Ramos (cell line): ENCODE results near the gene MFN2.
"Not testable (repeated sequence)": the region's sequence is repeated elsewhere in the genome, so short reads cannot be mapped to it uniquely, and the experiment has no call there.

Experiments
- in situ Hi-C: fragments of 300-500 bp; cut with MboI; formaldehyde crosslinking; loops from one replicate; pipeline ENCODE4 v1.14.3; 2022; ENCODE audit warnings: low sequenced_read_pairs; ENCODE audit not compliant: unreplicated experiment

The MFN2 gene

DNA sequence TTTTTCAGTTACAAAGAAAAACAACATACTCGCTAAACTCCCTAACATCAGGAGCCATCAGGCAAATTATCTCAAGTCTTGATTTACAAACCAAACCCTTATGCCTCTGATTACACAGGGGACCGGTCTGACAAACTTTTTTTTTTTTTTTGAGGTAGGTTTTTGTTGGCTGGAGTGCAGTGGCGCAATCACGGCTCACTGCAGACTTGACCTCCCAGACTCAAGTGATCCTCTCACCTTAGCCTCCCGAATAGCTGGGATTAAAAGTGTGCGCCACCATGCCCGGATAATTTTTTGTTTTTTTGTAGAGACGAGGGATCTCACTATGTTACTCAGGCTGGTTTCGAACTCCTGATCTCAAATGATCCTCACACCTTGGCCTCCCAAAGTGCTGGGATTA is 35.3 kb downstream of the MFN2 start:
- in situ Hi-C loops, result no loop called here

DNA sequence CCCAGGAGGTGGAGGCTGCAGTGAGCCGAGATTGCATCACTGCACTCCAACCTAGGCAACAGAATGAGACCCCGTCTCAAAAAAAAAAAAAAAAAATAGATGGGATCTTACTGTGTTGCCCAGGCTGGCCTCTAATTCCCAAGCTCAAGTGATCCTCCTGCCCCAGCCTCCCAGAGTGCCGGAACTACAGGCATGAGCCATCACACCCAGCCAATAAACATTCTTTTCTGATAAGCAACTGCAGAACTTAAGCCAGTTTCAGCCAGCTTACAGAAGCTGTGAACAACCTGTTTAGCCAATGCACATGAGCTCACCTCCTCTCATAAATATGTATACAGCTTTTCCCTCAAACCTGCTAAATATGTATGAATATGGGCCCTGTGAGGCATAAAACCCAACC is 35.9 kb downstream of the MFN2 start:
- in situ Hi-C loops, result no loop called here

DNA sequence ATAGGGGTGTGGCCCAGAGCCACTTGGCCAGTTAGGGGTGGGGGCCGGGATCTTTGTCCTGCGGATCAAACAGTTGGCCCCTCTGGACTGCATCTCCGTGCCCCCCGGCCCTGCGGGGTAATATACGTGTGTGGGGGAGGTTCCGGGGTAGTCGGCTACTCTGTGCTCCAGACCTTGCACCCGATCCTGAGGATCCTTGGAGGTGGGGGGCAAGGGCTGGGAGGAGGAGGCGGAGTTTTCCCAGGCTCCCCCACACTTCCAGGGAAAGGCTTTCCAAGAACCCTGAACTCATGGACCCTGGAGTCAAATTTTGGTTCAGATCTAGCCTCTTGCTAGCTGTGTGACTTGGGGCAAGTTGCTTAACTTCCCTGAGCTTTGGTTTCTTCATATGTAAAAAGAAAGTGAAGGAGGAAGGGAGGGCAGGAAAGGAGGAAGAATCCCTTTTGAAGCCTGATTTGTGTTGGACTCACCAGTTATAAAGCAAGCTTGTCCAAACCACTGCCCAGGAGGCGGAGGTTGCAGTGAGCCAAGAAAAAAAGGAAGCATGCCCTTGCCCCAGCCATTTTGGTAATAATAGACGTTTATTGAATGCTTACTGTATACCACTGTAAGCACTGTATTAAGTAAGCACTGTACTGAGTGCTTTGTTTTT is 39.7 kb downstream of the MFN2 start:
- in situ Hi-C loops, result no loop called here

DNA sequence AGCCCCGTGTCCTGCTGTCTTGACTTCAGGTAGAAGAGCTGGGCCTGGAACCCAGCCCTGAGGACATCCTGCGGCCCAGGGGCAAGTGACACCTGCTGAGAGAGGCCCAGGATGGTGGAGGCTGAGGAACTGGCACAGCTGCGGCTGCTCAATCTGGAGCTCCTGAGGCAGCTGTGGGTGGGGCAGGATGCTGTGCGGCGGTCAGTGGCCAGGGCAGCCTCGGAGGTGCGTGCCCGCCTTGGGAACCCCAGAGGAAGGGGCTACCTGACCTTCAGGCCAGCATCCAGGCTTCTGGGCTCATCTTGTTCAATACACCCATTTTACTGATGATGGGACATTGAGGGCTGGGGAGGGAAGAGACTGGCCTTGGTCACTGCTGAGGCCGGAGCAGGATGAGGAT is 41.4 kb downstream of the MFN2 start:
- in situ Hi-C loops, result no loop called here

DNA sequence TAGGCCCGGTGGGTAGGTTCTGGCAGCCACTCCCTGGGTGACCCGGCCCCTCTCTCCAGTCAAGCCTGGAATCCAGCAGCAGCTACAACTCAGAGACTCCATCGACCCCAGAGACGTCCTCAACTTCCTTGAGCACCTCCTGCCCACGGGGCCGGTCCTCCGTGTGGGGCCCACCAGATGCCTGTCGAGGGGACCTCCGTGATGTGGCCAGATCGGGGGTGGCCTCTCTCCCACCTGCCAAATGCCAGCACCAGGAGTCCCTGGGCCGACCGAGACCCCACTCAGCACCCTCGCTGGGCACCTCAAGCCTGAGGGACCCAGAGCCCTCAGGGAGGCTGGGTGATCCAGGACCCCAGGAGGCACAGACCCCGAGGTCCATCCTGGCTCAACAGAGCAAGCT is 41.8 kb downstream of the MFN2 start:
- in situ Hi-C loops, result no loop called here

DNA sequence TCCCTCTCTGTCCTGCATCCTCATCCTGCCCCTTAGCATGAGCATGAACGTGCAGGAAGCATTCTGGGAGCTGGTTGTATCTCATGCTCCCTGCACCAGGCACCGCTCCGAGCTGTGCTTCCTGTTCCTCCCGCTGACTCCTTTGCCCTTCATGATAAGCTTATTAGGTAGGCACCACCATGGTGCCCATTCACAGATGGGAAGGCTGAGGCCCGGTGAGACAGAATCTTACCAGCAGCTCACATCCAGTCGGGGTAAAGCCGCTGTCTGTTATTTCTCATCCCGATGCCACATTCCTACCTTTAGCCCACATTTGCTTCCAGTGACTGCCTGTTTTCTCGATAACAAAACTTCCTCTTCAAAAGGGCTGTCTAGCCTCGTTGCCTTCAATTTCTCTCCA is 46.3 kb downstream of the MFN2 start:
- in situ Hi-C loops, result no loop called here

DNA sequence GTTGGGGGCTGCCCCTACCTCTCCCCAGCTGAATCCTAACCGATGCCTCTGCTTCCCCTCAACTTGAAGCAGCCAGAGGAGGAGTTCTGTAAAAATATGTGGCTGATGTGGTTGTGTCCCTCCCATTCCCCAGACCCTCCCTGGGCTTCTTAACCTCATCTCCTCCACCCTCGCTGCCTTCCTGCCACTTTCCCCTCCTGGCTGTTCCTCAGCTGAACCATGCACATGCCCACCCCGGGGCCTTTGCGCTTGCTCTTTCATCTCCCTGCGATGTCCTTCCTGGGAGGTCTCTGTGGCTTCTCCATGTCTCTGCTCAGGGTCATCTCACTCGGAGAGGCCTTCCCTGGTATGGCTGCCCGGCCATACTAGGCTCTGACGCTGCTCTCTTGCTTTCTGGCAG is 48.0 kb downstream of the MFN2 start:
- in situ Hi-C loops, result no loop called here

DNA sequence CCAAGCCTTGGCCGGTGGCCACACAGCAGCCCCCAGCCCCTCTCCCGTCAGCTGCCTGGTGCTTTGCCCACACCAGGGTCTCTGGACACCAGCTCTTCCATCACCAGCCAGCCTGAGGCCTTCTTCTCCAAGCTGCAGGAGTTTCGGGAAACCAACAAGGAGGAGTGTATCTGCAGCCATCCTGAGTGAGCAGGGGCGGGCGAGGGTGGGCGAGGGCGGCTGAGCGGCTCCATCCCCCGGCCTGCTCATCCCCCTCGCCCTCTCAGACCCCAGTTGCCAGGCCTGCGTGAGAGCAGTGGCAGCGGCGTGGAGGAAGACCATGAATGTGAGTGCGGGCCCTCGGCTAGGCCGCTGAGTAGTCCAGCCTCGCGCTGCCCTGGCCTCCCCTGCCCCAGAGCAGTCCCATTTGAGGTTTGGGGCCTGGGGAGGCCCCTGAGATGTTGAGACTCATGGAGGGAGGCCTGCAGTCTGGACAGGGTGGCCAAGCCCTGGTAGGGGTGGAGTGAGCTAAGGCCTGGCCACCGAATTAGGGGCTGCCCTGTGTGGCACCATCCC is 48.8 kb downstream of the MFN2 start:
- in situ Hi-C loops, result no loop called here

DNA sequence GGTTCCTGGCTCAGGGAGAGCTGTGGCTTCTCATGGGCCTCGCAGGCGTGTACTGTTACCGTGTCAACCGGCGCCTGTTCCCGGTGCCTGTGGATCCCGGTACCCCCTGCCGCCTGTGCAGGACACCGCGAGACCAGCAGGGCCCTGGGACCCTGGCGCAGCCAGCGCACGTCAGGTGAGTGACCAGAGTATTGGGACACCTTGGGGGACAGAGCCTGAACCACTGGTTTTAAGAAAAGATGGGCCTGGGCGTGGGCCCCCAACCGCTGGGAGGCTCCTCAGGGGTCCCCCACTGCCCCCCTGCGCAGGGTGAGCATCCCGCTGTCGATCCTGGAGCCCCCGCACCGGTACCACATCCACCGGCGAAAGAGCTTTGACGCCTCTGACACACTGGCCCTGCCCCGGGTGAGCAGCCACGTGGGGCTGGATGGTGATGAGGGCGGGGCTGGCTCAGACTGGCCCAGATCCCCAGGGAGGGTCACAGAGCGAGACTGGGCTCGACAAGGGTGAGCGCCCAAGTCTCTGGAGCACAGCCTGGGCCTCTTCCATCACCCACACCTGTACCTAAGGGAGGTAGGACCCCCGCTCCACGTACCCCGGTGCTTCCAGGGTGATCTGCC is 49.6 kb downstream of the MFN2 start:
- in situ Hi-C loops, result no loop called here

DNA sequence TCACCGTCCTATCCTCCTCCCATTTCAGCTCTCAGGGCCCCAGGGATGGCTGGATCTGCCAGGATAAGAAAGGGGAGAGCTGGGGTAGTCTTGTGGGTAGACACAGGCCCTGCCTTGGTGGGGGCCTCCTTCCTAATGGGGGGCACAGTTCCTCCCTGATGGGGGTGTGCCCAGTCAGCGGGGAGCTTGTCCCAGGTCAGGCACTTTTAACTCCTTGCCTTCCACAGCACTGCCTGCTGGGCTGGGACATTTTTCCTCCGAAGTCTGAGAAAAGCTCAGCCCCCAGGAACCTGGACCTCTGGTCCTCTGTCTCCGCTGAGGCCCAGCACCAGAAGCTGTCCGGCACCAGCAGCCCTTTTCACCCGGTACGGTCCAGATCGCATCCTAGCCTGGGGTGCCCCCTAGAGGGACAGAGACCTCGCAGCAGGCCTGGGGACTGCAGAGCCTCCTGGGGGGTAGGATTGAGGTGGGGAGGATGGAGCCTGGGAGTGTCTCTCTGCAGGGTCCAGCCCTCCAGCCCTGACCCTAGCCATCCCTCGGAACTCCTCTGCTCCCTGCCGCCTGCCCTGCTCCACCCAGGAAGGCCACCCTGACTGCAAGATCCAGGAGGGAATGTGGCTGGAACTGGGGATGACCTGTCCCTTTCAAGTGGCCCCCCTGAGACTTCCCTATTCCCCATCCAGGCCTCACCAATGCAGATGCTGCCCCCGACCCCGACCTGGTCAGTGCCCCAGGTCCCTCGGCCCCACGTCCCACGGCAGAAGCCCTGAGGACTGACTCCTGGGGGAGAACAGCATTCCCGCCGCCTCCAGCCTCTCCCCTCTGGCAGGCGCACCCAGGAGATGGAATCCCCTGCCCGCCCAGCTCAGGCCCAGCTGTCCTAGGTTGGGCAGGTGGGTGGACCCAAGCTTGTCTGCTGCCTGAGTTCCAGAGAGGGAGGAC is 51.1 kb downstream of the MFN2 start:
- in situ Hi-C loops, result no loop called here

DNA sequence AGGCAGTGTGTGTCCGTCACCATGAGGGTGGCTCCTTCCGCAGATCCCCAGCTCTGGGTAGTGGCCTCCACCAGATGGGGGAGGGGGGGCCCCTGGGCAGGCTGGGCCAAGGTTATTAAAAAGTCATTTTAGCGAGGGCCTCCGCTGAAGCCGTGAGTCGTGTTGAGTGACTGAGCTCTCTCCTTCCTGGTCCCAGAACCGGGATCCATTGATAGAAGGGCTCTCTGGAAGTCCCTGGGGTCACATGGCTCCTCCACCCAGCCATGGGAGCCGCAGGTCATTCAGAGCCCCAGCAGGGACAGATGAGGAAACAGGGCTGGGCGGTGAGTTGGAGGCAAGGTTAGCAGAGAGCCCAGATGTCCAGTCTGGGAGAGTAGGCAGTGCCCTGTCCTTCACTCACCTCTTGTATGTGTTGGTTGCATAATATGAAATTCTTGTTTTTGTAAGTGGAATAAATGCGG is 51.9 kb downstream of the MFN2 start:
- in situ Hi-C loops, result no loop called here

DNA sequence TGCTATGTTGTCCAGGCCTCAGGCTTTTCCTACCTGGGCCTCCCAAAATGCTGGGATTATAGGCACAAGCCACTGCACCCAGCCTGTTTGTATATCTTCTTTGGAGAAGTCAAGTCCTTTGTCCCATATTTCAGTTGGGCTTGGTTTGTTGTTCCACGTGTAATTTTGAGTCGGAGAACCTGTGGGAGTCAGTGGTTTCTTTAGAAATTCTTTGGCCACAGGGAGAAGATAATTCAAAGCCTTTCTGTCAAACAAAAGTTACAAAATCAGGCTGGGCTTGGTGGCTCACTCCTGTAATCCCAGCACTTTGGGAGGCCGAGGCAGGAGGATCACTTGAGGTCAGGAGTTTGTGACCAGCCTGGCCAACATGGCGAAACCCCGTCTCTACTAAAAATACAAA is 53.2 kb downstream of the MFN2 start:
- in situ Hi-C loops, result not testable (repeated sequence)

DNA sequence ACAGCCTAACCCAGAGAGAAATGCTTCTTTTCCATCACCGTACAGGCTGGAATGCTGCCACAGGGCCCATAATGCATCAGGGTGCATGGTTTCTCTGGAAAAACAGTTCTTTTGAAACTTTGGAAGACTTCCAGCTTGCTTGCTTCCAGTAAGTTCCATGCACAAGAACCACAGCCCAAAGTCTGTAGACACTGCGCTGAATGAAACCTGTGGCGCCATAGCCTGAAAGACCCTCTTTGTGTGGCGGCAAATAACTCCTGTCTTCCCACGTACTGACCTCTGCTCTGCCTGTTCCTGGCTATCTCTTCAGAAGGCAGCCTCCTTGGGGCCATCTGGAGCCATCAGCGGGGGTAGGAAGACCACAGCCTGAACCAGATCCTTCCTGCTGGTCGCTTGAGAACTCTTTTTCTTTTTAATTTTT is 54.1 kb downstream of the MFN2 start:
- in situ Hi-C loops, result no loop called here

DNA sequence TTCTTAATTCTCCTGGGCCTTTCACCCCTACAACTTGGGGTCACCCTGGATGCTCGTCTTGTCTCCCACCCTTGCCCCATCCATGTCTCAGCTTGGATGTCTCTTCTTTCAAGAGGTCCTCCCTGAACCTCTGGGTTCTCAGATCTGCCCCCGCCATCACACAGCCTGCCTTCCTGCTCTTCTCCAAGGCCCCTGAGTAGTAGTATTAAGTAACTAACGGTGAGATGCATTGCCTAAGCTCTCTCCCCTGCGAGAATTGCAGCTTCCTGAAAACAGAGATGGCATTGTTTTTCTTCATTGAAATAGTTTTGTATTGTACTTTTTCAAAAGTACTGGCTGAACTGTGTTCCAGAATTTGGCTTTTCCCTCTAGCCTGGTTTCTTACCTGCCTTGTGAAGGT is 55.1 kb downstream of the MFN2 start:
- in situ Hi-C loops, result no loop called here

DNA sequence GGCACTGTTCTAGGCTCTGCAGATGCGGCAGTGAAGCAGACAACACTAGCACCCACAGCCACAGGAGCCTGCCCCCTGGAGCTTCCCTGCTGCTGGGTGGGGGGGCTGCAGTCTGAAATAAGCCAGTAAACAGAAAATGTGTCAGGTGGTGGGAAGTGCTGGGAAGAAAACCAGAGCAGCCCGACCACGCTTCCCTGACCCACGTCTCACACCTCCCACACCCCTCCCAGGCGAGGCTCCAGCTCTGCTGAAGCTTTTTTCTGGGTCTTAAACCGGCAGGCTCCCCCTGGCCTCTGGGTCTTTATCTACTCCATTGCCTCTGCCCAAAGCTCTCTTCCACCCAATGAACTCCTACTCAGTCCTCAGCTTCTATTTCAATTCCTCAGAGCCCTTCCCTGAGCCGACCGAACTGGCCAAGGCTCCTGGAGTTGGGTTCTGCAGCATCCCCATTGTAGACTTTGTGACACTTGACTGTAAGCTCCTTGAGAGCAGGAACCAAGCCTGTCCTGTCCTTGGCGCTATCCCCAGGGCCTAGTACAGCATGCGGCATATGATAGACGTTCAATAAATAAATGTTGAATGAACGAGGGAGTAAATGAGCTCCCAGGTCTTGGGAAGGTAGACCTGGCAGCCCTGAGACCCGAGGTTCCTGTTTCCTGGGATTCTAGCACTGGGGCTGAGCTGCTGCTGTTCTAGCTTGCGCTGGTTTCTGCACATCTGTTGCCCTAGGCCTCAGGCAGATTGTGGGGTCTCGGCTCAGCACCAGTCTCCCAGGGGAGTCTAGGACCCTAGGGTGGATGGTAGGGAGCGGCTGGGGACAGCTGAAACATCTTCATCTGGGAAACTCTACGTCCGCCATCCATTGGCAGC is 57.5 kb downstream of the MFN2 start:
- in situ Hi-C loops, result no loop called here

DNA sequence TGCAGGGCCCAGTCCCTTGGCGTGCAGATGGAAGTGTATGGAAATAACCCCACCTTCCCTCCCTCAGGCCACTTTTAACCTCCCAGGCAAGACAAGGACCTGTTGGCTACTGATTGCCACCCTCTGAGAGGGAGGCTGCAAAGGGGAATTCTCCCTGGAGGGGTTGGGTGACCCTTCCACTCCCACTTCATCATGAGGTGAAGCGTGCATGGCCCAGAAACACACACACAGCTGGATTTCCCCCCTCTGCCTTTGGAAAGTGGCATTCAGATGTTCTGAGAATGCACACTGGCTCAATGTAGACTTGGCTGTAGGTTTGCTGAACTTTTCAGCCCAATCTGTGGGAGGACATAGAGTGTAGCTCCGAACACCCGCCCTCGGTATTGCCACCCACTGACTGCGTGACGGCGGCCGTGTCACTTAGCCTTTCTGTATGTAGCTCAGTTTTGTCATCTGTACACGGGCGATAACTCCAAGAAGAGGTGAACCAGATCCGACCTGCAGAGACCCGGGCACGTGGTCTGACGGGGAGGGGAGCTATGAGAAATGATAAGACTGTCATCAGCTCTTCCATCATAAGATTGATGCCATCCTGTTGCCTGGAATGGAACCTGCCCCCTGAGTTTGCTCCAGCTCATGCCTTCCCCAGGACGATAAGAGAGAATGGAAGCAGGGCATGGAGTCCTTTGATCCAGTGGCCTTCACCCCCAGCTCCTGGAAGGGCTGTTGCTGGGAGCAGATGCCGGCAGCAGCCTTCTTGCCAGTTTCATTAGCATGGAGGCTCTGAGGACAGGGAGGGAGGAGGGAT is 58.3 kb downstream of the MFN2 start:
- in situ Hi-C loops, result no loop called here

DNA sequence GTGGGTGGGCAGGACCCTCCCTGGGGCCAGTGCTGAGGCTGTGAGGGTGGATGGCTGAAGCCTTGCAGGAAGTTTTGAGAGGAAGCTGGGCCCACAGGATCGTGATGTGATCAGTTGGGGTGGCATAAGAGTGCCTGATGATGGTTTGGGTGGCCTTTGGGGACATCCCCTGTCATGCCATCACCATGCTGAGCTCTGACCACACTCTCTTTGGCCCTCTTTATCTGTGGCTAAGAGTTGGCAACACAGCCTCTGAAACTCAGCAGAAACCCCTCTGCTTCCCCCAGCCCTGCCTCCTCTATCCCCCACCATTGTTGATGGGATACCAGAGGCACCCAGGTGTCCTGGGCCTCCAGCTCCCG is 58.9 kb downstream of the MFN2 start:
- in situ Hi-C loops, result no loop called here

DNA sequence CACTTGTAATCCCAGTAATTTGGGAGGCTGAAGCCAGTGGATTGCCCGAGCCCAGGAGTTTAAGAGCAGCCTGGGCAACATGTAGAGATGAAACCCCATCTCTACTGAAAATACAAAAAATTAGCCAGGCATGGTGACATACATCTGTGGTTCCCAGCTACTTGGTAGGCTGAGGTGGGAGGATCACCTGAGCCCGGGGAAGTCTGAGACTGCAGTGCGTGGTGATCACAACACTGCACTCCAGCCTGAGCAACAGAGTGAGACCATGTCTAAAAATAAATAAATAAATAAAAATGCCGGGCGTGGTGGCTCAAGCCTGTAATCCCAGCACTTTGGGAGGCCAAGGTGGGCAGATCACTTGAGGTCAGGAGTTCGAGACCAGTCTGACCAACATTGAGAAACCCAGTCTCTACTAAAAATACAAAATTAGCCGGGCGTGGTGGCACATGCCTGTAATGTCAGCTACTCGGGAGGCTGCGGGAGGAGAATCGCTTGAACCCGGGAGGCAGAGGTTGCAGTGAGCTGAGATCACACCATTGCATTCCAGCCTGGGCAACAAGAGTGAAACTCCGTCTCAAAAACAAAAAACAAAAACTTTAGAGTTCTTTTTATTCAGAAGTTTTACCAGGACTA is 59.7 kb downstream of the MFN2 start:
- in situ Hi-C loops, result not testable (repeated sequence)
